Psoas muscle (tissue), 8 donors: ENCODE data around the gene DPH1. TPM values are rescaled to one million over a fixed set of nuclear protein-coding genes. Genes with fewer than 3 reads are reported as not detected.

Experiments
- ATAC-seq, 4 donors: fragments of 200-7000 bp; cut with Tn5 transposase; one replicate each; pipeline ENCODE4 v1.9.1; 2020; ENCODE audit warnings: moderate library complexity in 3 of 4, mild to moderate bottlenecking in 2 of 4
- DNase-seq, 2 donors: peaks; one replicate each; pipeline ENCODE4 v3.0.0-alpha.2; 2020
- H3K27ac ChIP-seq: fragments of 200-600 bp; one replicate; pipeline ENCODE4 v1.8.0; 2022
- H3K27me3 ChIP-seq, 3 donors: fragments of 200-600 bp in 1 of 3; one replicate each; pipeline versions ENCODE4 v1.6.1 to v1.8.0; 2013 to 2022; ENCODE audit warnings: low read length in 2 of 3, mild to moderate bottlenecking in 2 of 3, moderate library complexity in 1 of 3; ENCODE audit not compliant: insufficient read depth in 3 of 3
- H3K36me3 ChIP-seq, 2 donors: fragments of 200-600 bp in 1 of 2; one replicate each; pipeline versions ENCODE4 v1.6.1 to v1.8.0; 2013 to 2022; ENCODE audit warnings: low read depth in 1 of 2, mild to moderate bottlenecking in 1 of 2, moderate library complexity in 1 of 2; ENCODE audit not compliant: insufficient read depth in 1 of 2
- H3K4me1 ChIP-seq: fragments of 200-600 bp; one replicate; pipeline ENCODE4 v1.8.0; 2022
- H3K4me3 ChIP-seq: fragments of 200-600 bp; one replicate; pipeline ENCODE4 v1.8.0; 2022; ENCODE audit warnings: mild to moderate bottlenecking
- H3K9me3 ChIP-seq: fragments of 200-600 bp; one replicate; pipeline ENCODE4 v1.8.0; 2022
- CTCF ChIP-seq: fragments of 200-600 bp; IDR thresholded peaks from one replicate; pipeline ENCODE4 v1.8.0; 2022; ENCODE audit warnings: antibody characterized with exemption
- WGBS, 3 donors: extraction: QIAGEN DNeasy Blood & Tissue Kit; methylation state at CpG; one replicate each; pipeline versions ENCODE4 v1.1.6 to v1.1.7; 2013; 5-methylcytosine and 5-hydroxymethylcytosine counted together
- intact Hi-C, 2 donors: fragments of 100-400 bp; cut with DNase I; formaldehyde crosslinking; loops; one replicate each; pipeline versions ENCODE4 v1.11.0 to v1.14.2; 2022
- polyA plus RNA-seq, 3 donors: library from polyadenylated mRNA; stranded (reverse); fragments of 200-250 nt; gene quantifications; one replicate each; pipeline ENCODE4 v1.2.3, GENCODE V29; 2013
- total RNA-seq, 4 donors: library from RNA; stranded (reverse); fragmentation: NEBNext Ultra II Directional in 2 of 4; extraction: Animal tissue kit (Norgen Biotek cat#: 25700) in 2 of 4; gene quantifications; one replicate each; pipeline versions ENCODE4 v1.2.1 to v1.2.4, GENCODE V29; 2021 to 2023
- donor health status: healthy with polysubstance abuse.
- donor health status: DM: no; HTN: no; CAD: no; lungs with moderate emphysema.
- donor health status: Bipolar disorder and iron deficiency.
- donor health status: healthy.
- donor health status: DM: yes; HTN: yes; CAD: no.
- donor health status: DM: no; HTN: no; CAD: no.
- donor health status: DM: no; HTN: no; CAD: no.
- donor health status: DM: yes; HTN: yes; CAD: no.

Gene DPH1
- total and polyA plus RNA-seq, 7 donors: 13.5 to 73.4 (median 40.6) TPM

GRCh38 chr17:2035541-2036488 lies 5.9 kb downstream of the DPH1 start:
- ATAC-seq (no peak), DNase-seq (no peak)
- H3K27me3 ChIP-seq: no peaks in the 10 kb centered on the region
- H3K4me1 ChIP-seq: peaks cover 20% of the 10 kb centered on the region
- no peak overlapping the region for H3K4me3 ChIP-seq
- H3K36me3 ChIP-seq: peaks cover 0 to 72% of the 10 kb centered on the region in 2 donors
- 88% methylated on average over 29 of the region's 29 CpGs for WGBS, 3 donors
- no peaks in the 10 kb centered on the region for H3K9me3 ChIP-seq
- intact Hi-C loops: no loop called here
- H3K27ac ChIP-seq: no peak overlapping the region
- no peak for TF ChIP-seq CTCF

GRCh38 chr17:2037155-2037554 lies 7.2 kb downstream of the DPH1 start:
- Histone ChIP-seq H3K27ac (no peak overlapping the region), H3K4me1 (peaks cover 15% of the 10 kb centered on the region), H3K9me3 (no peaks in the 10 kb centered on the region), H3K27me3 (no peaks in the 10 kb centered on the region), H3K36me3 (peaks cover 0 to 69% of the 10 kb centered on the region in 2 donors), H3K4me3 (no peak overlapping the region)
- DNase-seq (no peak), ATAC-seq (no peak)
- no peak for TF ChIP-seq CTCF
- WGBS, 3 donors: 86 to 90% (median 87%) methylated on average over 10 of the region's 10 CpGs
- intact Hi-C loops: no loop called here

GRCh38 chr17:2040219-2040827 lies 10.4 kb downstream of the DPH1 start:
- Histone ChIP-seq H3K4me3 (no peak overlapping the region), H3K27me3 (no peaks in the 10 kb centered on the region), H3K36me3 (peaks cover 2 to 71% of the 10 kb centered on the region in 2 donors), H3K4me1 (peaks cover 29% of the 10 kb centered on the region), H3K27ac (peak overlapping the region; percentile 91), H3K9me3 (no peaks in the 10 kb centered on the region)
- intact Hi-C loops: no loop called here
- DNase-seq: no peak
- WGBS, 3 donors: 76 to 92% (median 84%) methylated on average over 7 of the region's 7 CpGs
- ATAC-seq: no peak
- TF ChIP-seq CTCF: no peak

GRCh38 chr17:2040942-2041560 lies 11.1 kb downstream of the DPH1 start:
- intact Hi-C loops: no loop called here
- no peaks in the 10 kb centered on the region for H3K27me3 ChIP-seq
- no peak for TF ChIP-seq CTCF
- DNase-seq (no peak), ATAC-seq (peak in 3 of 4 donors; percentile 2 to 13 (median 5))
- peak overlapping the region; percentile 85 for H3K4me3 ChIP-seq
- peaks cover 2 to 65% of the 10 kb centered on the region in 2 donors for H3K36me3 ChIP-seq
- 37 to 44% (median 38%) methylated on average over 14 to 16 of the region's 16 CpGs for WGBS, 3 donors
- H3K27ac ChIP-seq: peak overlapping the region; percentile 91
- H3K9me3 ChIP-seq: no peaks in the 10 kb centered on the region
- peaks cover 29% of the 10 kb centered on the region for H3K4me1 ChIP-seq
